Embryonic facial prominence (tissue), 1 donor: ENCODE measurements around the gene TPO.
"Not testable (repeated sequence)": the region's sequence is repeated elsewhere in the genome, so short reads cannot be mapped to it uniquely, and the experiment has no call there.

Source experiments
- DNase-seq: peaks from one replicate; pipeline ENCODE4 v3.0.0-alpha.2; 2016; ENCODE audit errors: extremely low spot score

TPO gene

DNA sequence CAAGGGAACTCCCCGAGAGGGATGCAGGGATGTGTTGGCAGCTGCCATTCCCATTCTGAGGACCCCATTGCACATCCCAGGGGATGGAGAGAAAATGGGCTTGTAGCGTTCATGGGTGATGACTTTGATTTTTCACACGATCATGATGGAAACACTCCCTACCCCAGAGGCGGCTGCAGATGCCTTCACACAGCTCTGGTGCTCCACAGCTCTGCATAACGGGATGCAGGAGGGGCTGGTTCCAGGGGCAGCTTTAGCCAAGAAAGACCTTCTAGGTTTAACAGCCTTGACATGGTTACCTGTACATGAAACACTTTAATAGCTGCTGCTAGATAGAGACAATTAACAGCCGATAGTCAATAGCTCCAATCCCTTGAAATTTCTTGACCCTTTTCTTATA lies 88.7 kb downstream of the TPO start:
- no peak for DNase-seq

DNA sequence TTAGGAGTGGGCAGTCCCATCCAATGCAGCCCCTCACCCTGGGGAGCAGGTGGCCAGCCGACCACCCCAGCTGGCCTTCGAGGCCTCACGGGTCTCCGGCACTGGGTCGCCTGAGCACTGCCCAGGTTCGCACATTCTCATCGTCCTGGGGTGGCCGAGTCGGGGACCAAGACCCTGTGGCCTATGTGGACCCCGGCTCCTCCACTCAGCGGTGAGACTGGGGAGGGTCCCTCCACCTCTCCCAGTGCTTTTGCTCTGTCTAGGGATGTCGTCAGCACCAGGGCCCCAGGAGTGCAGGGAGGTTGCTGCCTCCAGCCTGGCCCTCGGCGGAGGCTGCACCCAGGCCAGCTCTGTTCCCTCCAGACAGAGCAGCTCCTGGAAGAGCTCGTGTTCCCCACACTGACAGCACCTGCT lies 89.6 kb downstream of the TPO start:
- no peak for DNase-seq

DNA sequence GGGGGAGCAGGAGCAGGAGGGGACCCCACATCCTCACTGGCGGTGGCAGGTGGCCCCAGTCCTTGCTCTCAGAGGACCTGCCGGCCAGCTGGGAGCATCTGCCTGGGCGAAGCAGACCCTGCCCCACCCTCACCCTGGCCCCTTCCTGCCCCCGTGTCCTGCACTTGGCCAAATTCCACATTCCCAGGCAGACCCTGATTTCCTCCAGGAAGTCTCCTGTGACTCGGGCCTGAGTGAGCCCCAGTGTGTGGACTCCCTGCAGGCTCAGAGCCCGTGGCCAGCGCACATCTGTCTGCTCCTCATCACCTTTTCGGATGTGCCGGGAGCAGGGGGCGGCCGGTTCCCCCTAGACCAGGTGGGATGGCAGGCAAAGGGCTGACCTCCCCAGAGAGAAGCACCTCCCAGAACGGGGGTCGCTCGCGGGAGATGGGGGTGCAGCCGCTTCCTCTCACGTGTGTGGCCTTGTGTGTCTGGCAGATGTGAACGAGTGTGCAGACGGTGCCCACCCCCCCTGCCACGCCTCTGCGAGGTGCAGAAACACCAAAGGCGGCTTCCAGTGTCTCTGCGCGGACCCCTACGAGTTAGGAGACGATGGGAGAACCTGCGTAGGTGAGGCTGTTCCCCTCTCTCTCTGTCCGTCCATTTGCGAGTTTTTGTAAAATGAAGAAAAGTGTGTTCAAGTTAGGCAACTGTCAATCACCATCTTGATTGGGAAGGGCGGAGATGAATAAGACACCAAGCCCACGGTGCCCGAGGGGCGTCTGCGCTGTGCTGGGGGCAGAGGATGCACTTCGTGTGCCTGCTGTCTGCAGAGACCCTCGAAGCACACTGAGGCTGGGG lies 90.4 kb downstream of the TPO start:
- DNase-seq: no peak

DNA sequence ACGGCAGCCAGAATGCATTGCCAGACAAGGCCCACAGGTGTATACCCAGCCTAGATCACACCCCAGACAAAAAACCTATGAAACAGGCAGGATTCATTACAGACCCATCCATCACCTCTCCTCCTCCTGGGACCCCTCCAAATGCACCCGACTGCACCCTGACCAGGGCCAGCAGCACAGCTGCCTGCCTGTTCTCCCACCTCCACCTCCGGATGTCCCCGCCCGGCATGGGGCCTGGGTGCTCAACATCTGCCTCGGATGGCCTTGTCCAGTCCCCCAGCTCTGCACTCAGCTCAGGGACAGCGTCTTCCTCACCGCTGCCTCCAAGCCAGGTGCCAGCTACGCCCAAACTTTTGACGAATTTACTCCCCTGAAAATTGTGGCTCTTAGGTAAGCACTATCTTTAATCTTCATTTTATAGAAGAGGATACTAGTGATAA lies 91.1 kb downstream of the TPO start:
- no peak for DNase-seq

DNA sequence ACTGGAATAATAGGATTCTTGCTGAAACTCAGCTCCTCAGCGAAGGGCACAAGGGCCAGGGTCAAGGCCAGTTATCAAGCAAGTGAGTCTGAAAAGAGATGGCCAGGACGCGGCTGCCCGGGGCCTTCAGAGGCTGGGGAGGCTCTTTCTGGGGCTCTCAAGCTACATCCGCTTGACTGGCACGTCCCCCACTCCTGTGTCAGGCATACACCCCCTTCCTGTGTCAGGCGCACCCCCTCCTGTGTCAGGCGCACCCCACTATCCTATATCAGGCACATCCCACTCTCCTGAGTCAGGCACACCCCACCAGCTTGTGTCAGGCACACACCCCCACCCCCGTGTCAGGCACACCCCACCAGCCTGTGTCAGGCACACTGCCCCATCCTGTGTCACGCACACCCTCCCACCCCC lies 91.8 kb downstream of the TPO start:
- no peak for DNase-seq

GRCh38 chr2:1509271-1510065 lies 96.2 kb downstream of the TPO start:
- DNase-seq: peak; percentile 9

DNA sequence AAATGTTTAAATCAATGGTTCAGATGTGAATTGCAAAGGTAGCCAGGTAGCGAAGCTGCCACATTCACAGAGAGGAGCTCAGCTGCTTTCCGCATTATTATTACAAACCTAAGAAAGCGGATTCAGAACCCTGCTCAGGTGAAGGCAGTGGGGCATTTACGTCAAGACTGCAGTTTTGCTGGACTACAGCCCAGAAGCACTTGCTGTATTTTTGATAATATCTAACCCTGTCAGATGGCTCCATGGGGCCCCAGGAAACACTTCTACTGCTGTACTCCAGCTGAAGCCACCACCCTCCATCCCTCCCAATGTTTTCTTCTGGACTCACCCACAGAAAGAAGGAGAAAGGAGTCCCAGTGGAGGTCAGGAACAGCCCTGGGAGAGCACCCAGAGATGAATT lies 96.9 kb downstream of the TPO start:
- no peak for DNase-seq

GRCh38 chr2:1511455-1511854 lies 98.2 kb downstream of the TPO start:
- DNase-seq: no peak

DNA sequence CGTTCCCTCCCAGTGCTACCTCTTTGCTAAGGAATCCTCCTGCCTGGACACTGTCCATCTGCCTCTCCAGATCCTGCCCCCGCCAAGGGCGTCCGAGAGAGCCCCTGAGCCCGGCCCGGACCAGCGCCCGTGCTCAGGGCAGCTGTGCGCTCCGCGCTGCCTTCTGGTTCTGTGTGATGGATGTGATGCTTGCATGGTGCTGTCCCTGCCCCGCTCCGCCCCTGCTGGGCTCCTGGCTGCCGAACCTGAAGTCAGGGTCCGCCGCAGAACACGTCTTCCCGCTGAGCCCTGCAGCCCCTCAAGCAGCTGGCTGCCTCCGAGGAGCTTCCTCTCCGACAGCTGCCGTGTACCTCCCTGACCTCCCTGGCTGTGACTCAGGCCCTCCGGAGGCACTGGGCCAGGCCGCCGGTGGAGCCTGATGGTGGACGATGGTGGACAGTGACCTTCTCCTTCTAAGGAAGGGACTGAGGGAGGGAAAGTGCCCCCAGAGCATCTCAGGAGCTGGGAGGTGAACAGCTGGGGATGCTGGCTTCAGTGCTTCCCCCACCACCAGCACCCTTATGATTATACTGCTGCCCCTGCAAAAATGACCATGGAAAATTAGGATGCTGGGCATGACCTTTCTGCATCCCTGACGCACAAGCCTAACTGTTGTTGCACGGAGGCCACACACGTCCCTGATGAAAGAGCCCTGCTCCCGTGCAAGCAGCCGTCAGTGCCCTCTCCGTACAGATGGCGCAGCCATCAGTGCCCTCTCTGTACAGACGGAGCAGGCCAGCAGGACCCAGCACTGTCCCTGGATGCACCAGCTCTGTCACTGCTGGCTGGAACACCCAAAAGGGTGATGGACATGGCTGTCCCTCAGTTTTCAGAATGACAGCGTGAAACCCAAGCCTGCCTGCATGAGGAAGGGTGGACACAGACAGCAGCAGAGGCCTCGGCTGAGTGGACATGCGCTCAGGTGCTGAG lies 99.3 kb downstream of the TPO start:
- DNase-seq: no peak

GRCh38 chr2:1514391-1515072 lies 101.3 kb downstream of the TPO start:
- DNase-seq: no peak

- DNase-seq: no peak
Measured at GRCh38 chr2:1515073-1515430, 101.8 kb downstream of the TPO start.

DNA sequence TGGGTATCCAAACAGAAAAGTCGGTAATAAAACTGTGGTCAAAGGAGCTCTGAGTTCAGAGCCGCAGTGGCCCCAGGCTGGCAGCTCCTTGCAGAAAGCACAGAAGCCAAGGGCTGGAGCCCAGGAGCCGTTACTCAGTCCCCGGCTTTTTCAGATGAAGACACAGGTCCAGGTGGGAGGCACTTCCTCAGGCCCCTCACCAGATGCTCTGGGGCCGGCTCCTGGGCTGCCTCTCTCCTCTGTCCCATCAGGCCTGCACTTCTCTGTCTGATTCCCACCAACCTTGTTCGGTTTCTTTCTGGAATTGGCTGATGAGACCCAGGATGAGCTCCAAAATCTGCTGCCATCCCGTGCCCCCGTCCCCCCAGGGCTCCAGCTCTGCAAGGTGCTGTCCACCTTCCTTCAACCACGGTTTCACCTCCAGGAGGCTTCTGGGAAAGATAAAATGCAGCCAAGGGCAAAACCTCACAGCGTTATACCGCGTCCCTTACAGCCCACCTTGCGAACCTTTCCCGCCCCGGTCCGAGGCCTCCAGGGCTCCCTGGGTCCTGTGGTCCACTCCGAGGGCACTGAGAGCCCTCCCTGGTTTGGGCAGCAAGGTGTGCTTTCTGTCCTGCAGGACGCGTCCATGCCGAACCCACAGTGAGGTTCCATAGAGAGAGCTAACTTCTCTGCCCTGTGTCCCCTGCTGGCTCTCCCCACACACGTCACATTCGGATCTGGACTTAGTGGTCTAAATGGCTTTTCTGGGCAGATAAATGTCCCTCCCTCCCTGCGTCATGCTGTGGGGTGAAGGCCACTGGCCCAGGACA lies 102.9 kb downstream of the TPO start:
- no peak for DNase-seq

GRCh38 chr2:1516798-1517060 lies 103.5 kb downstream of the TPO start:
- no peak for DNase-seq

- DNase-seq: not testable (repeated sequence)
Measured at GRCh38 chr2:1517291-1517690, 104.0 kb downstream of the TPO start.

GRCh38 chr2:1517786-1518185 lies 104.5 kb downstream of the TPO start:
- no peak for DNase-seq

- DNase-seq: no peak
Measured at GRCh38 chr2:1518331-1518803, 105.1 kb downstream of the TPO start.

- DNase-seq: no peak
Measured at GRCh38 chr2:1518867-1519530, 105.7 kb downstream of the TPO start.

- DNase-seq: no peak
Measured at GRCh38 chr2:1521191-1521877, 108.1 kb downstream of the TPO start.
